GM10248 (cell line): ENCODE measurements around the gene ADGRD1.

ENCODE experiments used
- CTCF ChIA-PET: fragments of 300-600 bp; sonication (Branson Sonifier 250); formaldehyde crosslinking; extraction: SDS; loops from one replicate; lab custom pipeline; 2021; ENCODE audit warnings: antibody characterized with exemption; lab: Yijun Ruan, JAX
- POLR2A ChIA-PET: fragments of 350-650 bp; sonication (Branson Sonifier 250); formaldehyde crosslinking; extraction: SDS; loops from one replicate; lab custom pipeline; 2020; ENCODE audit warnings: antibody characterized with exemption; lab: Yijun Ruan, JAX
- DNase-seq: peaks from one replicate; pipeline ENCODE4 v3.0.0; 2012; ENCODE audit errors: extremely low spot score
- CTCF ChIP-seq: IDR thresholded peaks from 2 replicates; pipeline ENCODE4 v1.5.1; 2012; ENCODE audit warnings: mild to moderate bottlenecking, low read depth; ENCODE audit errors: extremely low read depth, missing control alignments, control extremely low read depth

The ADGRD1 gene

DNA sequence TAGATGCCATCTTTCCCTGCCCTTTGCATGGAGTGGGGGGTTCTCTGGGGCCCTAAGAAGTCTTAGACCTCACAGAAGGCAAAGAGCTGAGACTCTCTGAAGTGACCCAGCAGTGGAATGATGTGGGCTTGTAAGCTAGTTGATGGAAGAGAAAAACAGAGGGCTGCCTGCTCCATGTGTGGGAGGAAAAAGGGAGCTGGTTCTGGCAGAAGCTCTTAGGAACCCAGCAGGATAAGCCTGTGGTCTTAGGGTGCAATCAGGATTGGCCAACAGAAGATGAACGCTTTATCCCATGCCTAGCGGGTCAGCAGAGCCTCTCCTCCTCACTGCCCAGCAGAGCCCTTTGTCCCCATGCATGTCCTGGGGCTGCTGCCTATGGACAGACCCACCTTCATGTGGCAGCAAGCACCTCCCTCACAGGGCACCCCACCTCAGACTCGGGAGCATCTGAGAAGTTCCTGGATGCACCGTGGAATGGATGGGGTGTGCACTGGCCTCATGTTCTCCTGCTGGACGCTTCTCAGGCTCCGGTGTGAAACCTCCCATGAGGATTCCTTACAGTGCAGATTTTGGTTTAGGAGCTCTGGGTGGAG is 152.7 kb downstream of the ADGRD1 start:
- ChIA-PET POLR2A (no interaction called here), CTCF (interaction anchor here (0.9 to 4.7 kb wide), 8 partner anchors 10 to 726 kb away, joined by 3 to 88 read pairs (median 42); partner anchors contain the start of gene MMP17)
- TF ChIP-seq CTCF: no peak
- no peak for DNase-seq

DNA sequence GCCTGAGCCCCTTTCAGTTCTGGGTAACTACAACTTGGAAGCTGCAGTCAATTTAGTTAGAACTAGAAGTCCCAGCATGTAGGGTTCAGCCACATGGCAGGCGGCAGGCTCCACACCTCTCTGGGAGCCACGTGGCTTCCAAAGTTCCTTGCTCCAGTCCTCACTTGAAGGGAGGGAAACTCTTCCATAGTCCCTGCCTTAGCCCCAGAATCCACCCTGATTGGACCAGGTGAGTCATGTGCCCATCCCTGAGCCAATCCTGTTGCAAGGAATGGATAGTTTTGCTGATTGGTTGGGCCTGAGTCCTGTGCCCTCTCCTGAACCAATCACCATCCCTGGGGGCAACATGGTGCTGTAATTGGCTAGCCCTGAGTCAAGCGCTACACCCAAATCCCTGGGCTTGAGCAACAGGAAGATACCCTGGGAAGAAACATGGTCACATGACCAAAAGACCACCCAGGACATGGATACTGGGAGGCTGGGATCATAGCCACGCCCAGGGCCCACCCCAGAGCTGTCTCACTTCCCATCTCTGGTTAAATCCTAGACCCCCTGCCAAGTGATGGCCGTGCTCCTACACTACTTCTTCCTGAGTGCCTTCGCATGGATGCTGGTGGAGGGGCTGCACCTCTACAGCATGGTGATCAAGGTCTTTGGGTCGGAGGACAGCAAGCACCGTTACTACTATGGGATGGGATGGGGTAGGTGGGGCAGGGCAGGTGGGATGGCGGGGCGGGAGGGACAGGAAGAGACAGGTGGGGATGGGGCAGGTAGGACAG is 154.7 kb downstream of the ADGRD1 start:
- no peak for TF ChIP-seq CTCF
- CTCF ChIA-PET: interaction anchor here (0.8 kb wide), 1 partner anchor 24 kb away, joined by 3 read pairs; no protein-coding TSS in a partner anchor

GRCh38 chr12:131111446-131111845 is 157.7 kb downstream of the ADGRD1 start:
- ChIA-PET POLR2A (interaction anchor here (0.6 kb wide), 1 partner anchor 148 kb away, joined by 3 read pairs; no protein-coding TSS in a partner anchor), CTCF (interaction anchor here (1.5 to 9.2 kb wide), 3 partner anchors 6 to 719 kb away, joined by 4 to 88 read pairs (median 27); no protein-coding TSS in a partner anchor)
- TF ChIP-seq CTCF: no peak
- no peak for DNase-seq

More for the DNA sequence above, 154.7 kb downstream of the ADGRD1 start:
- POLR2A ChIA-PET: no interaction called here
- no peak for DNase-seq

DNA sequence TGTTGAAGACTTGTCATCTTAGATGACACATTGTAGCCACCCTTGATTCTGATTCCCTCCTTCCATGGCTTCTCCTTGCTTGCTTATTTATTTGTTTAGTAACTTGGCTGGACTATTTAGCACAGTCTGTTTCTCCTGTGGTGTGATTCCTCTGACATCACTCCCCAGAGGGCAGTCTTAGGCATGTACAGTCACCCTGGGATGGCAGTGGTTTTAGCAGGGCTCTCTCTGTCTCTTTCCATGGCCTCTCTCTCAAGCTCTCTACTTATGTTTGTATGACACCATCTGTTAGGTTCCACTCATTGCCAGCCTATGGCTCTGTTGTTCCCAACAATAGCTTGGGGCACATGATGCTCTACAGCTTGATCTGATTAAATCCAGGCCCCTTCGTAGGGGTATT is 158.3 kb downstream of the ADGRD1 start:
- TF ChIP-seq CTCF: no peak
- ChIA-PET CTCF (interaction anchor here (1.2 to 9.2 kb wide), 4 partner anchors 7 to 719 kb away, joined by 3 to 88 read pairs (median 16); no protein-coding TSS in a partner anchor), POLR2A (no interaction called here)

DNA sequence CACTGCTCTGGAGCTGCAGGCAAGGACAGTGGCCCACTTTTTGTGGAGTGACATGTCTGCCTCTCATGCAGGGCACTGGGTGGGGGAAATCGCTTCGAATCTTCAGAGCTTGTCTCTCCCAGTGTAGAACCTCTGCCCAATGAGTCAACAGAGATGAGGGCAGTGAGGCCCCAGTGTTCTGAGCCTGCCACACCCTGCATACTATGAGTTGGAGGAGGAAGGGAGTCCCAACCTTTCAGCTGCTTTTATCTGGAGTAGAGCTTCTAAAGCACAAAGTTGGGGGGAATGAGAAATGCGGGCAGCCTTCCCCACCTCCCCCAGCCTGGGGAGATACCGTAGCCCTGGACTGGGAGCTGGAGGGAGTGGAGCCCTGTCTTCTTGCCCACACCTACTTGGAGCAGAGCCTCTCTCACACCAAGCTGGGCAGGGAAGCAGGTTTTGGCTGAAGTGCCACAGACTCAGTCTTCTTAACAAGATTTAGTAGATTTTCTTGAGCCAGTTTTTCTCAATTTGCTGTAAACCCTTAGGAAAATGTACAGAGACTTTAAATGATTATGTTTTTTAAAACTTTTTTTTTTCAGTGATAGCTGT is 159.1 kb downstream of the ADGRD1 start:
- no peak for DNase-seq
- CTCF ChIA-PET: interaction anchor here (1.2 to 9.2 kb wide), 4 partner anchors 8 to 718 kb away, joined by 3 to 88 read pairs (median 16); no protein-coding TSS in a partner anchor
- POLR2A ChIA-PET: no interaction called here

More for the DNA sequence above, 158.3 kb downstream of the ADGRD1 start:
- DNase-seq: no peak

More for the DNA sequence above, 159.1 kb downstream of the ADGRD1 start:
- TF ChIP-seq CTCF: no peak
